HG02938 (cell line): ENCODE measurements around the gene ARHGAP26.

ENCODE experiments used
- ATAC-seq: cut with Tn5 transposase; IDR thresholded peaks from one replicate; pipeline ENCODE4 v1.9.1; 2021; ENCODE audit warnings: mild to moderate bottlenecking, moderate library complexity; ENCODE audit not compliant: unreplicated experiment

Gene ARHGAP26

DNA sequence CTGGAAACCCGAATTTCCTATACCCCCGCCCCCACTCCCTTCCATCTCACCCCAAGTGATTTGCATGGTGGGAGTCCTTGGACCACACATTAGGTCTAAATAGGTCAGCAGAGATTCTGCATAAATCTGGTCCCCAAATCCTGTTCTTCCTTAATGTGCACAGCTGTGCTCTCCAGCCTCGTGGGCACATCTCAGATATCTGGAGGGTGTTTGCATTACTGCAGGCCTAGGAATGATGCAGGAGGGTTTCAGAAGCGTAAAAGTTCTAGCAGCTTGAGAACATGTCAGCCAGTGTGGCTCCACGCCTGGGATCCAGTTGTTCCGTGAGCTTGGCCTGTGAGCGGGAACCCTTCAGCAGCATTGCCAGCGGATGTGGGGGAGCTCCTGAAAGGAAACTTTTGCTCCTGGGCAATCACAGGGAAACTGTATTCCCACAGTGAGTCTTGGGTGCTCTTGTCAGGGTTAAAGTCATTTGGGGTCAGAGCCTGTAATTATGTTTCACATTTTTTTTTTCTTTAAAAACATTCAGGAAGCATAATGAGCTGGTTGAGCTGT lies 12.9 kb downstream of the ARHGAP26 start:
- ATAC-seq = no peak

GRCh38 chr5:142783601-142784341 lies 13.6 kb downstream of the ARHGAP26 start:
- peak; percentile 88 for ATAC-seq

GRCh38 chr5:142784401-142784955 lies 14.3 kb downstream of the ARHGAP26 start:
- no peak for ATAC-seq

DNA sequence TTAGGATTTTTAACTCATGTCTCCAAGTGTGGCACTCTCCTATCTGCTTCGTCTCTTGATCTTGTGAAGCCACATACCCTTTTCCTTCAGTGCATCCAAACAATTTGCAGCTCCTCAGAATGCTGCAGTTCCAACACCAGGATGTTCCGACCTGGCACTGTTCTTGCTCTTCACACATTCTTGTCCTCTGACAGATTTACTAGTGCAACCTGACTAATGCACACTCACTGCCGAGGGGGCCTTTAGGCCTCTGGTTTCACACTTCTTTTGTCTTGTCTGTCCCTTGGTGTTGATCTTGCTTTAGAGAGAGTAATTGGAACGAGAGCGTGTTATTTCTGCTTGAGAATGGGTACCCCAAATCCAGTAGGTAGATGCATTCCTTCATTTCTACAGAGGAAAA lies 15.0 kb downstream of the ARHGAP26 start:
- ATAC-seq = no peak

DNA sequence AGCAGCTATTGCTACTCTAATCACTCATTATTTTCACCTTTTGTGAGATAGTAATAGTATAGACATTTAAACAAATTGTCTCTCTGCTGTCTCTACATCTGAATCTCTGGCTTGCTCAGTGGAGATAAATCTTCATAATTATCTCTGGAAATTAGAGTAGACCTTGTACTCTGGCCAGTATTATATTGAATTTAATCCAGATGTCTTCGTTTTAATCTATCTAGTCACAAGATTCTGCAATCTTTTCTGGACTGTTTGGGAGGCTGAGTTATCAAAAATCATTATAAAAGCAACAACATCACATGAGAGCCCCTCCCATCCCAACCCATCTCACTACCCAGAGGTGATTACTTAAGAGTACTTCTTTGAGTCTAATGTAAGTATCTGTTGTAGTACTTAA lies 19.0 kb downstream of the ARHGAP26 start:
- ATAC-seq = no peak

GRCh38 chr5:142792012-142792864 lies 22.1 kb downstream of the ARHGAP26 start:
- ATAC-seq = no peak

DNA sequence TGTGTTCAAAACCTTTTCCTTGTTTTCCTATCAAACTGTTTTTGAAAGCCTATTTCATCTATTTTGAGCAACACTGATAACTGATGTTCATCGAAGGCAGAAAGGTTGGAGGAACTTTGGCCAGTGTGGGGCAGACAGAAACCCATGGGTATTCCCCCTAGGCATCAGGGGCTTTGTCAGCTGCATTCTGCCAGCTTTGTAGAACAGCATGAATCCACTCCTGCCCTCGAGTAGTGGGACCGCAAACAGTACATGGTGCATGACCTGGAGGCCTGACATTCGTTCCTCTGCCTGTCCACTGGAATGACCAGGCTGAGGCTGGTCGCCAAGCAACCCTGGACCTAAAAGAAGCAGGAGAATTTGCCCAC lies 22.7 kb downstream of the ARHGAP26 start:
- no peak for ATAC-seq

GRCh38 chr5:142794537-142794936 lies 24.4 kb downstream of the ARHGAP26 start:
- ATAC-seq = no peak

- ATAC-seq = no peak
Measured at GRCh38 chr5:142795251-142795650, 25.1 kb downstream of the ARHGAP26 start.

GRCh38 chr5:142796492-142797109 lies 26.4 kb downstream of the ARHGAP26 start:
- no peak for ATAC-seq

GRCh38 chr5:142797420-142797819 lies 27.2 kb downstream of the ARHGAP26 start:
- no peak for ATAC-seq

GRCh38 chr5:142798099-142798770 lies 28.1 kb downstream of the ARHGAP26 start:
- ATAC-seq = no peak

DNA sequence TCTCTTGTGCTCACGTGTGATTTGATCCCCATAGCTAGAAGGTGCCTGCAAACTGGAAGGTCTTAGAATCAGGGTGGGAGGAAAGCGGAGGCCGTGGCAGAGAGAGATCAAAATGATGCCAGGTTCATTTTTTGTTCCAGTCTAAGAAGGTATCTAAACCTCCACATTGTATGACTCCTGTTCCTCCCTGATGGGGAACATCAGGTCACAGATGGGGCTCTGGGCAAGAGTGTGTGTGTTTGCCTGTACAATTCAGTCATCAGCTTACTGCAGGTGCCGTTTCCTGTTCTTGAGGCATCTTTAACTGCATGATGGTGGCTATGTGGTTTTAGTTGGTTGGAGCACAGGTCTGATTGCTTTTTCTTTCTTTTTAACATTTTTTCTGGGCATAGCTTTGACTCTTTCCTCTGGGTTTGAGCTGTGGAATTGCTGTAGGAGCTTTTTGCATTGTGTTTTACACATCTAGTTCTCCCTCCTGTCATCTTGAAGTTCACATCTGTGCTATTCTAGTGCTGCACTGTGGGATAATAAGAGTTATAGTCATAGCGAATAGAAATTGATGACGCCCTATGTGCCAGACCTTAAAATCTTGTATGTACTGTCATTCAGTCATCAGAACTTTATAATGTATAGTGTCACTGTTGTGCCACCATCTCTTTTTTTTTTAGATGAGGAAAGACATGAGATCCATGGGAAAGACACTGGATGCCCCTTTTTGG lies 30.8 kb downstream of the ARHGAP26 start:
- peak; percentile 92 for ATAC-seq

DNA sequence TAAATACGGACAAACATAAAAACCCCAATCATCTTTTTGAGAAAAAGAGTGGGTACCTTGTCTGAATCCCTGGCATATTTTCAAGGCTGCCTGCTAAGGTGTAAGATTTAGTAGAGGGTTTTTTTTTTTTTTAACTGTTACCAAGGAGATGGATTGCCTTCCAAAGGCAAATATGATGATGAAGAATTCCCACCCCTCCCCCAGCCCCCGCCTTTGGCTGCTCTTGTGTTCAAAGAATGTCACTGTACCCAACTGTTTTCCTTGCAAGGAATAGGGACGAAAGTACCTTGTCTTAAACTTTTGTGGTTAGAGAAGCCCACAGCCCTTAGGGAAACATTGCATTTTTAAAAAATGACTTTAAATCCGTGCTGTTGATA lies 31.3 kb downstream of the ARHGAP26 start:
- ATAC-seq = no peak

GRCh38 chr5:142803428-142804125 lies 33.4 kb downstream of the ARHGAP26 start:
- no peak for ATAC-seq

- ATAC-seq = no peak
Measured at GRCh38 chr5:142805339-142805738, 35.2 kb downstream of the ARHGAP26 start.

- no peak for ATAC-seq
Measured at GRCh38 chr5:142806841-142807267, 36.7 kb downstream of the ARHGAP26 start.

DNA sequence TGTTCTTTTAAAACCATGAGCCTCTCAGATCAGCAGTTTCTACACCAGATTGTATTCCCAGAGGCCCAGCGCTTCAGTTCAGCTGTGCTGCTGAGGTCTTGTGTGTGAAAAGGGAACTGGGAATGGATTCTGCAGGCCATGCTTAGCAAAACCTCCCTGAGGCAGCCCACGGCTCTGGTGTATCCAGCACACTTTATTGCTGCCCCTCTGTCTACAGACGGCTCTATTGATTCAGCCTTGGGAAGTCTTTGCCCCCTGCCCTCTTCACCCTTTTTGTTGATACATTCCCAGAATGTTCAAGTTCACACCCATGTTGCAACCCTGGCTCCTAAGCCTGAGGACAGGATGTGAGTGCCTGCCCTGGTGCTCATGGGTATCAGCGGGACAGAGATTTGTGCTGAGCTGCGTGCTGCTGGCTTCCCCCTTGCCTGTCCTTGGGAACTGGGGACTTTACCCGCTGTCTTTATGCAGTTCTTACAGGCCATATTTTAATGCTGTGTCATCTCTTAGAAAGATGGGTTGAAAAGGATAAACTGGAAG lies 37.3 kb downstream of the ARHGAP26 start:
- no peak for ATAC-seq
